Subcutaneous abdominal adipose tissue (tissue), 5 donors: Measurements from ENCODE around the gene DPT.

Source experiments
- H3K27ac ChIP-seq: one replicate; pipeline ENCODE4 v1.7.0; 2013; ENCODE audit warnings: low read depth, mild to moderate bottlenecking, inconsistent platforms, low read length, moderate library complexity
- H3K27me3 ChIP-seq, 5 donors: one replicate each; pipeline ENCODE4 v1.7.0; 2013; ENCODE audit warnings: low read length in 5 of 5, inconsistent platforms in 1 of 5; ENCODE audit not compliant: control insufficient read depth in 5 of 5, insufficient read depth in 4 of 5
- H3K36me3 ChIP-seq, 5 donors: one replicate each; pipeline ENCODE4 v1.7.0; 2013; ENCODE audit warnings: low read length in 5 of 5; ENCODE audit not compliant: control insufficient read depth in 5 of 5, insufficient read depth in 5 of 5
- H3K4me1 ChIP-seq, 5 donors: one replicate each; pipeline ENCODE4 v1.7.0; 2013; ENCODE audit warnings: low read length in 5 of 5, mild to moderate bottlenecking in 3 of 5, moderate library complexity in 1 of 5; ENCODE audit not compliant: control insufficient read depth in 5 of 5, insufficient read depth in 5 of 5
- H3K4me3 ChIP-seq, 5 donors: one replicate each; pipeline ENCODE4 v1.7.0; 2013; ENCODE audit warnings: low read length in 5 of 5, low read depth in 1 of 5
- H3K9ac ChIP-seq, 5 donors: one replicate each; pipeline ENCODE4 v1.7.0; 2013; ENCODE audit warnings: low read length in 5 of 5, mild to moderate bottlenecking in 4 of 5, moderate library complexity in 3 of 5
- H3K9me3 ChIP-seq, 5 donors: one replicate each; pipeline ENCODE4 v1.7.0; 2013; ENCODE audit warnings: low read length in 5 of 5; ENCODE audit not compliant: control insufficient read depth in 5 of 5
- donor health status: healthy.
- donor health status: healthy.
- donor health status: healthy.
- donor health status: healthy.
- donor health status: healthy.

The DPT gene

GRCh38 chr1:168726281-168726680, 2.7 kb downstream of the DPT start:
- peak overlapping the region in 3 of 5 donors; percentile 27 to 57 (median 51) for H3K9ac ChIP-seq
- no peaks in the 10 kb centered on the region for H3K9me3 ChIP-seq
- H3K27me3 ChIP-seq, result no peaks in the 10 kb centered on the region
- H3K4me1 ChIP-seq, result peaks cover 0 to 60% (median 37%) of the 10 kb centered on the region in 5 donors
- H3K27ac ChIP-seq, result no peak overlapping the region
- peak overlapping the region; percentile 64 to 97 (median 80) for H3K4me3 ChIP-seq
- no peaks in the 10 kb centered on the region for H3K36me3 ChIP-seq

DNA sequence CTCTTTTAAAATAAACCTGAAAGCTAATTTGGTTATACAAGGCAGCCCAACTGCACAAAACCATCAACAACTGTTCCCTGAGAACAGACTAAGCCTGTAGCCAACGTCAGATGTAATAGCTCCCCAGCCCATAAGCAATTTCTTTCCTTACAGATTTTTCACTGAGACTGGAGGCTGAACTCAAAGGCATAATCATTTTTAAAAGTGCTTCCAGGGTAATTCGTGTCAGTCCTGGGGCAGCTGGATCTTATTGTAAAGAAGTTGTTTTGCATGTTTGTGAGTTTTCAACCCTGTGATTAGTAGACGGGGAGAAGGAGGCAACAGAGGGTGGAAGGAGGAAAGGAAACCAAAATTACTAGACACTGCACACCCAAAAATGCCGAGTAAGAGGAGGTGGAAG, 3.2 kb downstream of the DPT start:
- peaks cover 0 to 60% (median 37%) of the 10 kb centered on the region in 5 donors for H3K4me1 ChIP-seq
- H3K27ac ChIP-seq, result no peak overlapping the region
- H3K9me3 ChIP-seq, result no peaks in the 10 kb centered on the region
- H3K27me3 ChIP-seq, result no peaks in the 10 kb centered on the region
- H3K36me3 ChIP-seq, result peaks cover 0 to 1% (median 0%) of the 10 kb centered on the region in 5 donors
- H3K9ac ChIP-seq, result no peak overlapping the region
- peak overlapping the region; percentile 64 to 97 (median 80) for H3K4me3 ChIP-seq

DNA sequence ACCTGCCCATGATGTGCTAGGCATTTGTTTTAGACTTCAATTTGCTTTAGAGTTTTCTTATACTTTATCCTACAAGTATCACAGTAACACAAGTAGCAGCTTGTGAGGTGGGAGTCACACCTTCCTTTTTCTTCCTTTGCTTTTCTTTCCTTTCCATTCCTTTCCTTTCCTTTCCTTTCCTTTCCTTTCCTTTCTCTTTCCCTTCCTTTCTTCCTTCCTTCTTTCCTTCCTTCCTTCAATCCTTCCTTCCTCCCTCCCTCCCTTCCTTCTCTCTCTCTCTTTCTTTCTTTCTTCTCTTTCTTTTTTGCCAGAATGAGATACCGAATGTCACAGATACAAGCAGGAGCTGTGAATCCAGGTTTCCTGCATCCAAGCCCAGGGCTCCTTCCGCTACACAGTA, 3.9 kb downstream of the DPT start:
- H3K9me3 ChIP-seq, result no peaks in the 10 kb centered on the region
- H3K36me3 ChIP-seq, result peaks cover 0 to 4% (median 0%) of the 10 kb centered on the region in 5 donors
- H3K27ac ChIP-seq, result no peak overlapping the region
- H3K9ac ChIP-seq, result no peak overlapping the region
- no peaks in the 10 kb centered on the region for H3K27me3 ChIP-seq
- no peak overlapping the region for H3K4me3 ChIP-seq
- peaks cover 0 to 60% (median 37%) of the 10 kb centered on the region in 5 donors for H3K4me1 ChIP-seq

DNA sequence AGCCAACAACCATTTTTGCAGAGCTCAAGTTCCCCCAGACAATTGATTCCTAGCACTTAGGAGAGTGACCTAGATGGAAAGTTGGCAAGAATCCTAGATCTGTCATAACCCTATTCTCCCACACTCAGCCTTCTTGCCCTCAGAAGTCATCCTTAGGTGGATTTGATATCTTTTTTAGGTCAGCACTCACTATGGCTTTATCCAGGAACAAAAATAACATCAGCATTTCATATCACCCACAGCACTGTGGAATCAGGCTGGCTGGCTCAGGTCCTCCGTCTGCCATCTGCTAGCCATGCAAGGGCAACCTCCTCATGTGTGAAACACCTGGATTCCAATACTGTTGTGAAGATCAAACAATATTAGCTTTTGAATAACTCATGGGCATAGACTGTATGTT, 6.0 kb downstream of the DPT start:
- H3K9me3 ChIP-seq, result no peaks in the 10 kb centered on the region
- no peak overlapping the region for H3K4me3 ChIP-seq
- no peaks in the 10 kb centered on the region for H3K27me3 ChIP-seq
- no peak overlapping the region for H3K27ac ChIP-seq
- H3K9ac ChIP-seq, result no peak overlapping the region
- peaks cover 0 to 41% (median 24%) of the 10 kb centered on the region in 5 donors for H3K4me1 ChIP-seq
- peaks cover 0 to 19% (median 10%) of the 10 kb centered on the region in 5 donors for H3K36me3 ChIP-seq

GRCh38 chr1:168720839-168721238, 8.2 kb downstream of the DPT start:
- peaks cover 0 to 20% (median 5%) of the 10 kb centered on the region in 5 donors for H3K4me1 ChIP-seq
- H3K36me3 ChIP-seq, result peaks cover 0 to 22% (median 12%) of the 10 kb centered on the region in 5 donors
- no peak overlapping the region for H3K4me3 ChIP-seq
- H3K27ac ChIP-seq, result no peak overlapping the region
- H3K9me3 ChIP-seq, result no peaks in the 10 kb centered on the region
- H3K9ac ChIP-seq, result no peak overlapping the region
- no peaks in the 10 kb centered on the region for H3K27me3 ChIP-seq

DNA sequence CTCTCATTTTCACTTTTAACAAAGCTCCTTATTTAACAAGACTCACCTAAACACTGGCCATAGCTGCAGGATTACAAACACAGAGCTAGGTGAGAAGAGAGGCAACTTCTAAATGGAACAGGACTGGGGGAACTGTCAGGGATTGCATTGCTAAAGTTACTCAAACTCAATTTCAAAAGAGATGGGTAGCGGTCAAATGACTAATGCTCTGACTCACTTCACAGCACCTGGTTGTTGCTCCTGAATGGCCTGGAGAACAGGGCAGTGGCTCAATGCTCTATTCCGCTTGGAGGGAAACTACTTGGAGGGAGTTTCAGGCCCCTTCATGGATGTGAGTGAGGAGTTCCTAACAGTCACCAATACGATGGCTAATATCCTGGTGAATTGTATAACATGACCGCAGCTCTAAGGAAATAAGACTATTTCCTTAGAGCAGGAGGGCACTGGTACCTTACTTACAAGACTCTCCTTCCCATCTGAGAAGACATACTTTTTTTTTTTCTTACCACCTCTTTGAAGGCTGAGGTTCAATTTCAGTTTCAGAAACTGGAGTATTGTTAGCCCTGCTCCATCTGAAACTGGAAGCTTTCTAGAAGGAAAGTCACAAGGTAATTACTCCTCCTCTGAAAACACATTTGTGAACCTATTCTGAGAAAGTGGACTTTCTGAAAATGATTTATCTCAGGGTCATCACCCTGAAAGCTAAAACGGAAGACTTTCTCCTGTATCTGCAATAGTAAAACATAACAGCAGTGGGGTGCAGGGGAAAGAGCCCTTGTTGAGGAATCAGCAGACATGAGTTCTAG, 9.5 kb downstream of the DPT start:
- Histone ChIP-seq H3K9ac (no peak overlapping the region), H3K27ac (no peak overlapping the region), H3K9me3 (no peaks in the 10 kb centered on the region), H3K27me3 (no peaks in the 10 kb centered on the region), H3K4me3 (no peak overlapping the region), H3K4me1 (peaks cover 0 to 13% (median 0%) of the 10 kb centered on the region in 5 donors), H3K36me3 (peaks cover 0 to 22% (median 12%) of the 10 kb centered on the region in 5 donors)

- Histone ChIP-seq H3K9me3 (no peaks in the 10 kb centered on the region), H3K27me3 (no peaks in the 10 kb centered on the region), H3K9ac (no peak overlapping the region), H3K27ac (no peak overlapping the region), H3K4me3 (no peak overlapping the region), H3K36me3 (peaks cover 3 to 27% (median 14%) of the 10 kb centered on the region in 5 donors), H3K4me1 (peaks cover 0 to 5% (median 0%) of the 10 kb centered on the region in 5 donors)
Observed at GRCh38 chr1:168717906-168718891, 10.8 kb downstream of the DPT start.

DNA sequence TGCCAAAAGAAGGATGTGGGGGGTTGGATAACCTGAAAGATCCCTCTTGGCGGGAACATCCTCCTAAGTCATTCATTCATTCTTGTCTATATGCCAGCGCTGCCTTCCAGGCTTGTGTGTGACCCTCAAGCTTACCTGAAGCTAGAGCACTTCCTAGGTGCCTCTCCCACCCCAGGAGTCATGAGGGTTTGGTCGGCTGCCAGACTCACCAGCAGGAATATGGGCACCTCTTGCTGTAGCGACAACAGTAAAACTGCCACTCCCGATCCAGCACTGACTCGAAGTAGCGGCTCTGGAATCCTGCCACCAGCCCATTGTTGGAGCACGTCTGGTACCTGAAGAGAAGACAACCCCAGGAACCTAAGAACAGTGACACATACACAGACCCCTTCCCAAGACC, 15.0 kb downstream of the DPT start:
- Histone ChIP-seq H3K27me3 (no peaks in the 10 kb centered on the region), H3K4me3 (no peak overlapping the region), H3K4me1 (peaks cover 0 to 11% (median 7%) of the 10 kb centered on the region in 5 donors), H3K36me3 (peaks cover 3 to 32% (median 22%) of the 10 kb centered on the region in 5 donors), H3K9ac (no peak overlapping the region), H3K27ac (no peak overlapping the region), H3K9me3 (no peaks in the 10 kb centered on the region)

GRCh38 chr1:168709405-168710363, 19.3 kb downstream of the DPT start:
- Histone ChIP-seq H3K36me3 (peaks cover 3 to 22% (median 11%) of the 10 kb centered on the region in 5 donors), H3K27ac (no peak overlapping the region), H3K4me3 (no peak overlapping the region), H3K9ac (no peak overlapping the region), H3K27me3 (no peaks in the 10 kb centered on the region), H3K9me3 (no peaks in the 10 kb centered on the region), H3K4me1 (peaks cover 0 to 24% (median 13%) of the 10 kb centered on the region in 5 donors)
